HepG2 (cell line): ENCODE data around the gene PFKM. TPM values are rescaled to one million over a fixed set of nuclear protein-coding genes. Genes with fewer than 3 reads are reported as not detected.

Experiments used
- ATAC-seq: fragments of 200-7000 bp; cut with Tn5 transposase; 3 replicates; pipeline ENCODE4 v1.9.1; 2020; ENCODE audit warnings: mild to moderate bottlenecking, moderate library complexity
- BruUV-seq: library from RNA; stranded (reverse); fragments of 400-500 nt; replicated peaks from 2 replicates; lab custom pipeline; 2021; lab: Mats Ljungman, UMichigan
- CTCF ChIA-PET: fragments of 300-600 bp; formaldehyde crosslinking; extraction: SDS; loops from one replicate; lab custom pipeline; 2021; ENCODE audit warnings: low total read pairs, inconsistent platforms, low intra/inter-chr PET ratio; lab: Yijun Ruan, JAX
- POLR2A ChIA-PET: fragments of 350-600 bp; sonication (Branson Sonifier 250); formaldehyde crosslinking; loops from one replicate; lab custom pipeline; 2020; ENCODE audit warnings: antibody characterized with exemption, inconsistent platforms; lab: Yijun Ruan, JAX
- DNase-seq: peaks from one replicate; pipeline ENCODE4 v3.0.0-alpha.2; 2015; ENCODE audit warnings: low spot score
- FAIRE-seq: peaks from 3 replicates; lab custom pipeline; 2011; peaks lifted over from hg19 to GRCh38; lab: Jason Lieb, UNC
- H2AFZ ChIP-seq: one replicate; pipeline ENCODE4 v1.6.1; 2011; ENCODE audit warnings: low read length, inconsistent platforms
- H3K27ac ChIP-seq: fragments of 300-600 bp; 3 replicates; pipeline ENCODE4 v1.8.0; 2011; ENCODE audit warnings: mixed run types, mild to moderate bottlenecking, mixed read lengths, low read length, inconsistent platforms; ENCODE audit not compliant: insufficient read depth; ENCODE audit errors: extremely low read length
- H3K27me3 ChIP-seq, 2 experiments: fragments of 200-600 bp in 1 of 2; 2 replicates in 1 of 2; 3 replicates in 1 of 2; pipeline versions ENCODE4 v1.6.0 to v1.8.0; 2011; ENCODE audit warnings: low read length in 2 of 2, mild to moderate bottlenecking in 2 of 2, moderate library complexity in 2 of 2, inconsistent platforms in 1 of 2; ENCODE audit not compliant: insufficient read depth in 2 of 2, control insufficient read depth in 1 of 2
- H3K36me3 ChIP-seq, 2 experiments: fragments of 200-600 bp in 1 of 2; replicated peaks in 1 of 2; 2 replicates in 1 of 2; 3 replicates in 1 of 2; pipeline versions ENCODE4 v1.5.1 to v1.8.0; 2011; ENCODE audit warnings: low read length in 2 of 2, inconsistent platforms in 1 of 2; ENCODE audit not compliant: insufficient read depth in 2 of 2, control insufficient read depth in 1 of 2
- H3K4me1 ChIP-seq: 2 replicates; pipeline ENCODE4 v1.5.1; 2012; ENCODE audit warnings: low read length, inconsistent platforms; ENCODE audit not compliant: insufficient read depth
- H3K4me2 ChIP-seq: 2 replicates; pipeline ENCODE4 v1.6.0; 2011; ENCODE audit warnings: low read depth, low read length, inconsistent platforms
- H3K4me3 ChIP-seq, 3 experiments: fragments of 200-600 bp in 1 of 3; sonication (generic), shearing (Covaris generic) in 1 of 3; replicated peaks in 1 of 3; 2 replicates each; pipeline ENCODE4 v1.5.1; 2011 to 2016; ENCODE audit warnings: low read length in 3 of 3, inconsistent platforms in 2 of 3, low read depth in 2 of 3, mild to moderate bottlenecking in 2 of 3, control low read depth in 1 of 3, mixed read lengths in 1 of 3; ENCODE audit not compliant: insufficient read depth in 1 of 3
- H3K79me2 ChIP-seq: one replicate; pipeline ENCODE4 v1.6.1; 2011; ENCODE audit warnings: low read length, inconsistent platforms; ENCODE audit not compliant: insufficient read depth
- H3K9ac ChIP-seq: 2 replicates; pipeline ENCODE4 v1.6.0; 2011; ENCODE audit warnings: mild to moderate bottlenecking, low read depth, low read length, inconsistent platforms; ENCODE audit not compliant: insufficient read depth
- H3K9me3 ChIP-seq: 2 replicates; pipeline ENCODE4 v1.5.1; 2012; ENCODE audit warnings: mild to moderate bottlenecking, low read length
- H4K20me1 ChIP-seq: 2 replicates; pipeline ENCODE4 v1.6.0; 2011; ENCODE audit warnings: inconsistent platforms, mild to moderate bottlenecking, low read length, moderate library complexity; ENCODE audit not compliant: insufficient read depth
- CCAR2 ChIP-seq: fragments of 200-400 bp; formaldehyde crosslinking; optimal IDR thresholded peaks from 2 replicates; pipeline ENCODE3; 2018; ENCODE audit warnings: low read depth, mild to moderate bottlenecking, low read length, moderate library complexity
- CSRNP2 ChIP-seq: sonication (generic); formaldehyde crosslinking; conservative IDR thresholded peaks from 2 replicates; pipeline ENCODE4 v1.8.0; 2022; ENCODE audit warnings: low read depth, missing genetic modification reagents
- HOXA9 ChIP-seq: sonication (generic); formaldehyde crosslinking; IDR thresholded peaks from 2 replicates; pipeline ENCODE4 v1.8.1; 2022; ENCODE audit warnings: missing genetic modification reagents, mild to moderate bottlenecking, moderate library complexity, borderline replicate concordance
- NFKBIZ ChIP-seq: IDR thresholded peaks from 2 replicates; pipeline ENCODE4 v1.6.1; 2018; ENCODE audit warnings: missing genetic modification reagents, missing compliant biosample characterization
- PAWR ChIP-seq: sonication (generic); formaldehyde crosslinking; IDR thresholded peaks from 2 replicates; pipeline ENCODE4 v1.4.0; 2020; ENCODE audit warnings: missing genetic modification reagents, mild to moderate bottlenecking, borderline replicate concordance
- ZNF143 ChIP-seq: sonication (generic); formaldehyde crosslinking; IDR thresholded peaks from 2 replicates; pipeline ENCODE4 v1.4.0; 2020; ENCODE audit warnings: missing genetic modification reagents
- ZNF382 ChIP-seq: sonication (generic); formaldehyde crosslinking; IDR thresholded peaks from 2 replicates; pipeline ENCODE4 v1.5.0; 2020; ENCODE audit warnings: missing genetic modification reagents, mild to moderate bottlenecking, borderline replicate concordance
- ZNF761 ChIP-seq: sonication (generic); formaldehyde crosslinking; conservative IDR thresholded peaks from 2 replicates; pipeline ENCODE4 v1.4.0; 2020; ENCODE audit warnings: mild to moderate bottlenecking, missing genetic modification reagents
- WGBS: methylation state at CpG from one replicate; pipeline ENCODE4 v1.1.6; 2017; ENCODE audit warnings: low lambda C conversion rate; 5-methylcytosine and 5-hydroxymethylcytosine counted together
- in situ Hi-C: cut with HindIII; loops from 2 replicates; pipeline ENCODE4 v1.10.0; 2017; ENCODE audit warnings: low pct_unique_long_range_greater_than_20kb; ENCODE audit not compliant: extremely low pct_ligation_motif_present
- intact Hi-C: fragments of 100-400 bp; cut with micrococcal nuclease; formaldehyde crosslinking; loops from one replicate; pipeline ENCODE4 v1.10.0; 2022; ENCODE audit not compliant: unreplicated experiment
- polyA plus RNA-seq, 8 experiments: library from polyadenylated mRNA; depleted of rRNA in 3 of 8; stranded (reverse) in 7 of 8; unstranded in 1 of 8; fragments of >200 nt; fragmentation: Illumina TruSeq in 4 of 8; extraction: Trizol in 4 of 8; gene quantifications; 2 replicates each; pipeline versions ENCODE4 v1.2.1 to v1.2.3, GENCODE V29; 2011 to 2016; ENCODE audit warnings: low read depth in 4 of 8, missing spikeins in 1 of 8, mixed read lengths in 1 of 8; ENCODE audit not compliant: insufficient read depth in 1 of 8
- total RNA-seq, 5 experiments: library from RNA; depleted of rRNA; stranded (reverse); fragments of >200 nt; fragmentation: Illumina TruSeq; extraction: Trizol; gene quantifications; 2 replicates each; pipeline ENCODE4 v1.2.3, GENCODE V29; 2016; ENCODE audit warnings: low read depth in 1 of 5

PFKM gene
- total and polyA plus RNA-seq, 2 of the 13 experiments (the other 11 are each of a cell fraction or from before 2014, with no cell fraction given) = 1.9 to 2.4 TPM

DNA sequence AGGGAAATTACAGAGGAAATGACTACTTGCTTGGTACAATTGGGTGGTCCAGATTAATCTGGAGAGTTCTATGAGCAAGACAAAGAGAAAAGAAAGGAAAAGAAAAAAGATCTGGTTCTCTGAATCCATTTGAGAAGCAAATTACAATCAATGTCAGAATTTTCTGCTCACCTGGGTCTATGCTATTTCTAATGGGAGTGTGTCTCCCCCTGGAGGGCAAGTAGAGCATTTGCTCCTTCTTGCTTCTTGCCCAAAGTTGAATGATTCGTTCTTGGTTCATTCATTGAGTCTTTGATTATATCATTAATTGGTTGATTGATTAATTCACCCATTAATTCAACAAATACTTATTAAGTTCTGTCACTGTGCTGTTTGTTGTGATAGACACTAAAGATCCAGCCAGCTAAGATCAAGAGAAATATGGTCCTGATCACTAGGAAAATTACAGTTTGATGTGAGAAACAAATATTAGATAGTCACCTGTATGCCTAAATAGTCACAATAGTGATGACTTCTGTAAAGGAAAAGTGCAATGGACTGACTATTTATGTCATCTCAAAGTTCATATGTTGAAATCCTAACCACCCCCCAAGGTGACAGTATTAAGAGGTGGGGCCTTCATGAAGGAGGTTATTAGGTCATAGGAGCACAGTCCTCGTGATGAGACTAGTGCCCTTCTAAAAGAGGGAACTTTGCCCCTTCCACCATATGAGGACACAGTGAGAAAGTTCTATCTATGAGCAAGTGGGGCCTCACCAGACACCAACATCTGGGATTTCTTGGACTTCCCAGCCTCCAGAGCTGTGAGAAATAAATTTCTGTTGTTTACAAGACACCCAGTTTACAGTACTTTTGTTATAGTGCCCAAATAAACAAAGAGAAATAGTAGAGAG lies 46.2 kb downstream of the PFKM start (continued):
- TF ChIP-seq ZNF382 (CRISPR knock-in tag) = no peak

DNA sequence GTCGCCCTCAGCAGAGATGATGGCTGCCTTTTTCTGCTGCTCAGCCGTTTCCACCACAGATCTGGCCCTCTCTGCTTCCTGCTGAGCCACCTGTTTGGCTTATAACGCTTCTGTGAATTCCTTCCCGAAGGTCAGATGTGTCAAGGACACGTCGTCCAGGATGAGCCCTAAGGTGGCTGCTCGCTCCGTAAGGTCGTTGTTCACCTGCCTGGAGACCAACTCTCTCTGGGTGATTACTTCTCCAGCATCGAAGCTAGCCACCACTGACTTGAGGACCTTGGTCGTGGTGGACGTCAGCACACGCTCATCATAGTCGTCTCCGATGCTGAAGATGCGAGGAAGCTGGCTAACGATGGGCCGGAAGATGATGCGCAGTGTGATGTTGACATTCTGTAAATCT lies 49.8 kb downstream of the PFKM start:
- ChIA-PET CTCF (no interaction called here), POLR2A (no interaction called here)
- Histone ChIP-seq H3K4me3 (peak overlapping the region in 1 of 3 experiments; percentile 23; a peak in 1 of 6 replicates), H3K79me2 (no peaks in the 10 kb centered on the region), H3K4me1 (peaks cover 8% of the 10 kb centered on the region; the same call in 1 of the 2 replicates), H3K4me2 (peak overlapping the region; percentile 49; the same call in 1 of the 2 replicates), H3K9ac (no peak overlapping the region), H2AFZ (no peak overlapping the region), H4K20me1 (no peaks in the 10 kb centered on the region), H3K27me3 (no peaks in the 10 kb centered on the region), H3K9me3 (no peaks in the 10 kb centered on the region), H3K27ac (no peak overlapping the region)
- BruUV-seq = no TSS peak
- in situ Hi-C loops = loop anchor here (10.0 kb wide), 3 partner anchors 84 to 264 kb away; partner anchors contain the start of gene VDR
- WGBS = 69% methylated on average over 17 of the region's 19 CpGs
- no peak for FAIRE-seq
- DNase-seq = no peak
- no peak for ATAC-seq
- intact Hi-C loops = loop anchor here (5.0 to 10.0 kb wide), 2 partner anchors 207 to 224 kb away; partner anchors contain the start of gene TMEM106C
- TF ChIP-seq NFKBIZ (no peak), HOXA9 (CRISPR knock-in tag) (no peak), ZNF761 (CRISPR knock-in tag) (no peak), ZNF143 (CRISPR knock-in tag) (no peak), CCAR2 (no peak), PAWR (no peak), CSRNP2 (no peak)
- TF ChIP-seq, all 625 proteins: peak for 0
- H3K36me3 ChIP-seq = no peaks in the 10 kb centered on the region
